GM19023 (cell line): ENCODE measurements around the gene LPGAT1.

Experiments used
- ATAC-seq: cut with Tn5 transposase; IDR thresholded peaks from one replicate; pipeline ENCODE4 v1.9.1; 2021; ENCODE audit warnings: mild to moderate bottlenecking, moderate library complexity; ENCODE audit not compliant: unreplicated experiment

Gene LPGAT1

DNA sequence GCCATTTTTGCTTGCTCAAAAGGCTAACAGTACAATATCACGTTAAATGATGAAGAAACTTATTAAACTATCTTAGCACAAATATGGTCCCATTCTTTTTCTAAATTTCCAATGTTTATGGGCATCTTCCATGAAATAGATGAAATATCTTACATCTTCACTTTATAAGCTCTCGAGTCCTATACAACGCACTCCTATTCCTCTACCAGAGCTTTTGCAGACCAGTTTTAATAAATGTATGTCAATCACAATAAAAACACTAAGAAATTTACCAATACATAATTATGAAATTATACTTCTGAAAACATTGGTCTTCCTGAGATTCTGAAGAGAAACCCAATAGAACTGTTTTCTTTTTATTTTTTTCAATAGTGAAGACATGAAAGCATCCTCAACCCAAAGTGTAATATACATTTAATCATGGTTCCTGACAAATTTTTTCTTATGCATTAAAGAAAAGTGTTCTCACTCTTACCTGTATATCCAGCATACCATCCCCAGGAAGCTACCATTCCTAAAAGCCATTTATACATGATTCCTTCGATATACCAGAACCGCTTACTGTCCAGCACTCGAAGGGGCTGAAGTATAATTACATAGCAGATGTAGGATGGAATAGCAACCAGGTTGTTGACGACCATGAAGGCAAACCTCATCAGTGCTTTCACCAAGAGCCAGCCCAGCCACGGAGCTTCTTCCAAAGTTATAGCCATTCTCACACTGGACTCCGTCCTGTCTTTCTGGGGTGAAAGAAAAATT lies 1.8 kb downstream of the LPGAT1 start:
- ATAC-seq = no peak

- no peak for ATAC-seq
Observed at GRCh38 chr1:211827051-211827450, 3.5 kb downstream of the LPGAT1 start.

GRCh38 chr1:211825980-211826379 lies 4.6 kb downstream of the LPGAT1 start:
- ATAC-seq = no peak

DNA sequence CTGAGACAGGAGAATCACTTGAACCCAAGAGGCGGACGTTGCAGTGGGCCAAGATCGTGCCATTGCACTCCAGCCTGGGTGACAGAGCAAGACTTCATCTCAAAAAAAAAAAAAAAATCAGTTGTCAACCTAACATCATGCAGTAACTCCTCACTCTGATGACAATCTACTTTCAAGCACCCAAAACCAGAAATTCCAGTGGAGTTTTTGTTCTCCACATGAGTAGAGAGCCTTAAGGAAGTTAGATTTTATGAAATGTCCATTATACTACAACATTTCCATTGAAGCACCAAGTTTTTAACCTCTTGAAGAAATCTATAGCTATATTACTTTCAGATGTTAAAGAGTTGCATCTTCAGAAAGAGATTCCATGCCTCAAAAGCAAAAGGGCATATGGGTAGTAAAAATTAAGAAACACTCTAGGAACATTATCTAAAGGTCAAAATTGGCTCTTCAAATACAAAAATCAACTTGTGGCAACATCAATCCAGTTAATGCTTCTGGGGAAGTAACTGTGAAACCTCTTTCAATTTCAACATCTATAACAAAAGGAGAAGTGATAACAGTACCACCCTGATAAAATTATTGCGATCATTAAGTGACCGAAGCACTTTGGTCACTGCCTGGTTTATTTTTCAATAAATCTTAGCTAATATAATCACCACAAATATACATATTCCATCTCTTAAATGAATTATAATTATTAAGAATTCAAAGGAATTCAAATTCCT lies 7.7 kb downstream of the LPGAT1 start:
- no peak for ATAC-seq

GRCh38 chr1:211816586-211816985 lies 14.0 kb downstream of the LPGAT1 start:
- ATAC-seq = no peak

GRCh38 chr1:211814313-211814712 lies 16.2 kb downstream of the LPGAT1 start:
- ATAC-seq = no peak

DNA sequence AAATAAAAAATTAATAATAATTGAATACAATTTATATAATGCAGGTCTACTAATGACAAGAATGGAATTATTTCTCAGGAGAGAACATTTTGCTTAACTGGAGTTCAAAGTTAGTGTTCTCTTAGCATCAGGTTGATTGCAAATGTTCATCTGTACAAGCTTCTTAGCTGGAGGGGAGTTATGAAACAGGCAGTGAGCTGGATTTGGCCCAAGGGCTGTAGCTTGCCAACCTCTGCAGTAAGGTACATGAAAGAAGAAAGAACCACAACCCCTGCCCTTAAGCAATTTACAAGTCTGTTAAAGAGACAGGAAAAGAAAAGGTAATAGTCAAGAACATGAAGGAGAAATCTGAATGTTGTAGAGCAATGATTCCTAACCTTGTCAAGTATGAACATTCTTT lies 17.0 kb downstream of the LPGAT1 start:
- ATAC-seq = no peak

DNA sequence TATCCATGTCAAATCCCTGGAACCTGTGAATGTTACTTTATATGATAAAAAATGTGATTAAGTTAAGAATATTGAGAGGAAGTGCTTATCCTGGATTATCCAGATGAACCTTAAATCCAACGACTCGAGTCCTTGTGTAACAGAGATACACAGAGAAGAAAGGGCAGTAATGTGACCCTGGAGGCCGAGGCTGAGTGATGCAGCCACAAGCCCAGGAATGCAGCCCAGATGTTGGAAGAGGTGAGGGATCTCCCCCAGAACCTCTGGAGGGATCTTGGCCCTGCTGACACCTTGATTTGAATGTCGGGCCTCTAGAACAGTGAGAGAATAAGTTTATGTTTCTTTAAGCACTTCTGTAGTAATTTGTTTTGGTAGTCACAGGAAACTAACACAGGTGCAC lies 18.0 kb downstream of the LPGAT1 start:
- ATAC-seq = no peak

GRCh38 chr1:211811848-211812247 lies 18.7 kb downstream of the LPGAT1 start:
- ATAC-seq = no peak

GRCh38 chr1:211811126-211811525 lies 19.4 kb downstream of the LPGAT1 start:
- no peak for ATAC-seq

DNA sequence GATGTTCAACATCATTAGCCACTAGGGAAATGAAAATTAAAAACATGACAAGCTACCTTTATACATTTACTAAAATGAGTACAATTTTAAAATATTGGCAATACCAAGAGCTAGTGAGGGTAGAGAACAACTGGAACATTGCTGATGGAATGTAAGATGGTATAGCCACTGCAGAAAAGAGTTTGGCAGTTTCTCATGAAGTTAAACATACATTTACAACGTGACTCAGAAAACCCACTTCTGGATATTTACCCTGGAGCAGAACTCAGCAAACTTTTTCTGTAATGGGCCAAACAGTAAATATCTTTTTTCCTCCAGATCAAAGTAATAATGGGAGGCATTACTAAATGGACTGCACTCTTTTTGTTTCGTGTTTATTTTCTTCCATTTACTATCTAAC lies 22.1 kb downstream of the LPGAT1 start:
- ATAC-seq = no peak

DNA sequence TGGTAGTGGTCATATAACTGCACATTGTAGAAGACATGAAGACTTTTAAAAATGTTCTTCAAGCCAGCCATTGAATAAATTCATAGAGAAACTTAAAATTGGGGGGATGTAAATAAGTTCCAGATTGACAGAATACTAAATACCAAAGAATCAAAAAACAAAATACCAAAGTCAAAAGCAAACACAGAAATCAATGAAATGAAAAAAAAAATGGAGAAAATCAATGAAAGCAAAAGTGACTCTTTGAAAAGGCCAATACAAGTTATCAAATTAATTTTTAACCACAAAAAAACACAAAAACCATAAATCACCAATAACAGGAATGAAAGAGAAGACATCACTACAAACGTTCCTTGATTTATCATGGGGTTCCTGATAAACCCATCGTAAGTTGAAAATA lies 25.6 kb downstream of the LPGAT1 start:
- ATAC-seq = no peak

DNA sequence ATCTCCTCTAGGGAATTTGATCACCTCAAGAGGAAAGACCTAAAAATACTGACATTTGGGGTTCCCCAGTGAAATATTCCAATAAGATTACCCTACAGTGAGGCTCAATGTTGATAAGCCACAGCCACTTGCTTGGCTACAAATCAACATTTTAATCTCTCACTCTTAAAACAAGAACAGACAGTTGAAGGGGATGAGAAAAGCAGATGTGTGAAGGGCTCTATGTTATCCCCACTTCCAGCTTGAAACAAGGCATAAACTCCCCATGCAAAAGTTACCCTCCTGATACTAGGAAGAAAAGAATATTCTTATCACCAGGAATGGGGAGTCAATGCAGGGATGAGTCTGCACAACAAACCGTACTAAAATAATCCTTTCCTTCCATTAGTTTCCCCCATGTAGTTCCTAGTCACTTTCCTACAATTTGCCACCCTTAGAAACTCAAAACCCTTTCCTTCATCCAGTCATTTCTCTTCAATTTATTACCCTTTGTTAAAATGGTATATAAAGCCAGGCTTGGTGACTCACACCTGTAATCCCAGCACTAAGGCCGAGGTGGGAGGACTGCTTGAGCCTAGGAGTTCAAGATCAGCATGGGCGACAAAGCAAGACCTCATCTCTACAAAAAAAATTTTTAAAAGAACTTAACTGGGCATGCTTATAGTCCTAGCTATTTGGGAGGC lies 29.5 kb downstream of the LPGAT1 start:
- ATAC-seq = no peak

GRCh38 chr1:211797994-211798393 lies 32.6 kb downstream of the LPGAT1 start:
- ATAC-seq = no peak

DNA sequence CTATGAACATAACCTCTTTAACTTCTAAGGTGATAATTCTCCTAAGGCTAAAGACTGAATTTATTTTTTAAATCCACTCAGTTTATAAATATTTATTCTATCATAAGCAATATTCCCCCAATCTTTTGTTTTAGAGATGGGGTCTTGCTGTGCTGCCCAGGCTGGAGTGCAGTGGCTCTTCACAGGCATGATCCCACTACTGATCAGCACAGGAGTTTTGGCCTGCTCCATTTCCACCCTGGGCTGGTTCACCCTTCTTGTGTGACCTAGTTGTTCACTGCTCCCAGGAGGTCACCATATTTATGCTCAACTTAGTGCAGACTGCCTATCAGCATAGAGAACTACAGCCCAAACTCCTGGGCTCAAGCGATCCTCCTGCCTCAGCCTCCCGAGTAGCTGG lies 38.6 kb downstream of the LPGAT1 start:
- no peak for ATAC-seq

- ATAC-seq = no peak
Observed at GRCh38 chr1:211789641-211790464, 40.7 kb downstream of the LPGAT1 start.

- ATAC-seq = no peak
Observed at GRCh38 chr1:211788626-211789025, 41.9 kb downstream of the LPGAT1 start.

DNA sequence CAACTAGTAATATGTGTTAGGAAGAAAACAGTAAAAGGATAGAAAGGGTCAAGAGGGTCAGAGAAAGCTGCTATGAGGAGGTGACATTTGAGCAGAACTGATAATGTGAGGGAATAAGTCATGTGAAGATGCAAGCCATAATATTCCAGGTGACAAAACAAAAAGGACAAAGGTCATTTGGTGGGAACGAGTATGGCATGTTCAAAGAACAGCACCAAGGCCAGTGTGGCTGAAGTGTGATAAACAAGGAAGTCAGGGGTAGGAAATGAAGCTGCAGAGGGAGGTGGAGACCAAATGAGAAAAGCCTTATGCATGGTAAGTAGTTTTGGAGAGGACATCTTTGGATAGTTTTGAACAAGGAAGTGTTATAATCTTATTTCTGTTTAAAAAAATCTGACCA lies 46.7 kb downstream of the LPGAT1 start:
- no peak for ATAC-seq

- no peak for ATAC-seq
Observed at GRCh38 chr1:211783266-211783665, 47.3 kb downstream of the LPGAT1 start.

- no peak for ATAC-seq
Observed at GRCh38 chr1:211781260-211781659, 49.3 kb downstream of the LPGAT1 start.

DNA sequence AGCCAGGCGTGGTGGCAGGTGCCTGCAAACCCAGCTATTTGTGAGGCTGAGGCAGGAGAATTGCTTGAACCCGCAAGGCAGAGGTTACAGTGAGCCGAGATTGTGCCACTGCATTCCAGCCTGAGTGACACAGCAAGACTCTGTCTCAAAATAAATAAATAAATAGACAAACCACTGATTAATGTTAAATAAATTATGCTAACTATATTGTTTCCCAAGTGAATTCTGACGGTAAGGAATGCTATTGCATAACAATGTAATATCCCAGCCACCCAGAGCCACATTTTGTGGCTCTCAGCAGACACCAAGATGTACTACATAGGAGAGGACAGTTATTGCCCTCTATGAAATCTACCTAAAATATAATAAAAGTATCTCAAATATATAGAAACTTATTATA lies 55.4 kb downstream of the LPGAT1 start:
- no peak for ATAC-seq
